H1 (cell line): ENCODE results near the gene FBXL14. TPM values are rescaled to one million over a fixed set of nuclear protein-coding genes. Genes with fewer than 3 reads are reported as not detected.

Source experiments
- EGR1 ChIP-seq: IDR thresholded peaks from 2 replicates; pipeline ENCODE4 v1.6.1; 2011; ENCODE audit warnings: low read depth, low read length, borderline replicate concordance
- POLR2AphosphoS5 ChIP-seq: IDR thresholded peaks from 2 replicates; pipeline ENCODE4 v1.6.1; 2011; ENCODE audit warnings: low read depth, low read length
- RAD21 ChIP-seq, 2 experiments: IDR thresholded peaks in 1 of 2; conservative IDR thresholded peaks in 1 of 2; 2 replicates each; pipeline ENCODE4 v1.6.1; 2011; ENCODE audit warnings: low read depth in 2 of 2, low read length in 2 of 2, improper control_type of control experiment in 1 of 2, inconsistent platforms in 1 of 2, mild to moderate bottlenecking in 1 of 2, moderate library complexity in 1 of 2
- RNF2 ChIP-seq: fragments of 200-900, 300-1000 bp; sonication (generic); IDR thresholded peaks from 2 replicates; pipeline ENCODE4 v1.7.1; 2016; ENCODE audit warnings: borderline replicate concordance, low read depth, mild to moderate bottlenecking, antibody characterized with exemption, low read length; ENCODE audit not compliant: poor library complexity, severe bottlenecking; ENCODE audit errors: missing control alignments
- polyA plus RNA-seq, 7 experiments: library from polyadenylated mRNA; depleted of rRNA in 3 of 7; stranded (reverse) in 5 of 7; unstranded in 2 of 7; fragments of >200 nt in 5 of 7; fragments of 200-250 nt in 2 of 7; gene quantifications; 1 replicate in 5 of 7; 2 replicates in 1 of 7; 4 replicates in 1 of 7; pipeline versions ENCODE4 v1.2.1 to v1.2.3, GENCODE V29; 2011 to 2013; ENCODE audit warnings: missing spikeins in 2 of 7, mixed read lengths in 2 of 7
- total RNA-seq: library from RNA; stranded (reverse); fragmentation: NEBNext Ultra II Directional; extraction: Animal tissue kit (Norgen Biotek cat#: 25700); gene quantifications from 2 replicates; pipeline ENCODE4 v1.2.1, GENCODE V29; 2021

FBXL14 gene
- total and polyA plus RNA-seq, 2 of the 8 experiments (the other 6 are each of a cell fraction or from before 2014, with no cell fraction given) = 5.5 to 9.6 TPM

GRCh38 chr12:1534748-1535147, 59.6 kb downstream of the FBXL14 start (continued):
- TF ChIP-seq RNF2 (no peak), RAD21 (IDR thresholded peaks at IDR 0.05 in 1 of 2, conservative IDR thresholded peaks at IDR 0.05 in 1 of 2; ENCODE audit: low read depth in 2 of 2, low read length in 2 of 2) (no peak), EGR1 (no peak), POLR2AphosphoS5 (no peak)
